ENCODE results near the gene FNDC10. TPM values are rescaled to one million over a fixed set of nuclear protein-coding genes. Genes with fewer than 3 reads are reported as not detected.

Gene FNDC10
- total and polyA plus RNA-seq, 2 donors (not counting 3 experiments of a cell fraction or from before 2014, with no cell fraction given): 1.5 to 2.3 TPM

DNA sequence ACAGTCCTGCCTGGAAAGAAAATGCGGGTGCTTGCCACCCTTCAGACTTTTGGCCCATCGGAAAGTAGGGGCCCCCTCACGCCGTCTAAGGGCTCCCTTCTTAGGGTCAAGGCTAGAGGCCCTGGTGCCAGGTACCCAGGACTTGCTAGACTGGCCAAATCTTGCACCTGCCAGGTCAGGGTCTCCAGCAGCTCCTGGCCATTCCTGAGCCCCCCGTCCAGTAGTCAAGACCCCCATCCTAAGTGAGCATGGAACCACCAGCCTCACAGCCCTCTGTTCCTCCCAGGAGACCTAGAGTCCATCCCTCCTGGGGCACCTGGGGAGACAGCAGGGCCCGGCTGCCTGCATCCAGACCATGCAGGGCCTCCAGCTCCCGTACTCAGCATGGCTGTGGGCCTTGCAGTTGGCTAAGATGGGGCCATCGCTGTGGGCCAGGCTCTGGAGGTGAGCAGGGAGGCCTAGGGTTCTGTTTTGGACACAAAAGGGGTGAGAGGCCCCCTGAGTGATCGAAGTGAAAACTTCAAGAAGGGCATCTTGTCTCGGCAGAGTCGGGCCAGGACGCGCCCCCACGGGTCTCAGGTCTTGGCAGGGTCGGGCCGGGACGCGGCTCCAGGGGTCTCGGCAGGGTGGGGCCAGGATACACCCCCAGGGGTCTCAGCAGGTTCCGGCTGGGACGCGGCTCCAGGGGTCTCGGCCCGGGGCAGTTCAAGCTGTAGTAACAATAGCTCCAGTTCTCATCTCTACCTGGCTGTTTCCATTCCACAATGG, 5.9 kb downstream of the FNDC10 start:
- TF ChIP-seq JUN (IDR thresholded peaks at IDR 0.05; ENCODE audit: borderline replicate concordance, insufficient read depth, insufficient read length, low read depth): no peak
- no peak for TF ChIP-seq MAX (IDR thresholded peaks at IDR 0.05; ENCODE audit: insufficient read depth, insufficient read length)
- no peak for TF ChIP-seq FOS (IDR thresholded peaks at IDR 0.05; ENCODE audit: borderline replicate concordance, insufficient read depth, low read length)
- TF ChIP-seq MYC (IDR thresholded peaks at IDR 0.05; ENCODE audit: low read depth, low read length): no peak
- no peak for TF ChIP-seq CTCF (IDR thresholded peaks at IDR 0.05; ENCODE audit: extremely low read depth in 1 of 2, insufficient read depth in 1 of 2, low read depth in 1 of 2, low read length in 2 of 2)
- no peak for TF ChIP-seq GATA2 (IDR thresholded peaks at IDR 0.05; ENCODE audit: insufficient read depth, insufficient read length, low read depth, low read length)
- no peak for TF ChIP-seq POLR2AphosphoS5 (IDR thresholded peaks at IDR 0.05; ENCODE audit: insufficient read depth, low read depth, low read length)
- no peak for TF ChIP-seq EZH2 (IDR thresholded peaks at IDR 0.05; ENCODE audit: borderline replicate concordance, low read depth, low read length, severe bottlenecking)
- no peak for TF ChIP-seq POLR2A (IDR thresholded peaks at IDR 0.05; ENCODE audit: low read depth, low read length)
- POLR2A ChIA-PET: no interaction called here
- dilution Hi-C loops (cut with MboI; ENCODE audit: extremely low pct_ligation_motif_present, low sequenced_read_pairs) (no loop called here), intact Hi-C loops (cut with micrococcal nuclease) (no loop called here)
- no TSS peak for BruUV-seq (replicated peaks)
- peaks cover 14 to 18% of the 10 kb centered on the region in 2 experiments for H3K27me3 ChIP-seq (ENCODE audit: control insufficient read depth in 2 of 2, insufficient read depth in 2 of 2, low read length in 2 of 2)
- no peak for DNase-seq (ENCODE audit: low read depth, low spot score)
- H3K9me1 ChIP-seq (replicated peaks; ENCODE audit: control insufficient read depth, extremely low read depth, insufficient read depth, low read length): no peaks in the 10 kb centered on the region
- no peak overlapping the region for H3K4me3 ChIP-seq (replicated peaks in 1 of 3; ENCODE audit: insufficient read depth in 1 of 3, low read depth in 1 of 3, low read length in 3 of 3)
- no peaks in the 10 kb centered on the region for H3K79me2 ChIP-seq (ENCODE audit: control insufficient read depth, insufficient read depth, low read length)
- CTCF ChIA-PET: no interaction called here
- H3K4me1 ChIP-seq (ENCODE audit: control insufficient read depth, extremely low read depth, insufficient read depth, low read length): no peaks in the 10 kb centered on the region
- no peak overlapping the region for H3K9ac ChIP-seq (replicated peaks; ENCODE audit: extremely low read depth, insufficient read depth, low read length)
- H4K20me1 ChIP-seq (replicated peaks; ENCODE audit: control insufficient read depth, extremely low read depth, insufficient read depth, low read length): no peaks in the 10 kb centered on the region
- no peak for FAIRE-seq
- no peak overlapping the region for H3K4me2 ChIP-seq (ENCODE audit: insufficient read depth, low read length)
- H2AFZ ChIP-seq (ENCODE audit: low read depth, low read length): no peak overlapping the region
- H3K36me3 ChIP-seq (ENCODE audit: control insufficient read depth in 2 of 2, extremely low read depth in 1 of 2, insufficient read depth in 2 of 2, low read length in 2 of 2): no peaks in the 10 kb centered on the region
- no peaks in the 10 kb centered on the region for H3K9me3 ChIP-seq (replicated peaks; ENCODE audit: control insufficient read depth, insufficient read depth, low read length)
- H3K27ac ChIP-seq (ENCODE audit: insufficient read depth, low read depth, low read length): no peak overlapping the region

Data from endothelial cell of umbilical vein (primary cell).